Stomach (tissue), 9 donors: ENCODE data around the gene NKPD1. TPM values are rescaled to one million over a fixed set of nuclear protein-coding genes. Genes with fewer than 3 reads are reported as not detected.

Experiments used
- DNase-seq, 2 donors: peaks; one replicate each; pipeline versions ENCODE4 v3.0.0 to v3.0.0-alpha.2; 2013 to 2019
- H3K27ac ChIP-seq, 5 donors: fragments of 200-600 bp in 4 of 5; sonication (generic) in 4 of 5; one replicate each; pipeline ENCODE4 v1.5.1; 2013 to 2019; ENCODE audit warnings: mild to moderate bottlenecking in 1 of 5, moderate library complexity in 1 of 5
- H3K27me3 ChIP-seq, 3 donors: fragments of 200-600 bp; sonication (generic); one replicate each; pipeline ENCODE4 v1.5.1; 2017 to 2019; ENCODE audit warnings: mixed run types in 1 of 3
- H3K36me3 ChIP-seq, 4 donors: fragments of 200-600 bp; sonication (generic); 1 replicate in 3 of 4; 2 replicates in 1 of 4; pipeline ENCODE4 v1.5.1; 2016 to 2019
- H3K4me1 ChIP-seq, 4 donors: fragments of 200-600 bp; sonication (generic); one replicate each; pipeline ENCODE4 v1.5.1; 2016 to 2019
- H3K4me3 ChIP-seq, 4 donors: fragments of 200-600 bp; sonication (generic) in 3 of 4; one replicate each; pipeline ENCODE4 v1.5.1; 2016 to 2019; ENCODE audit warnings: mild to moderate bottlenecking in 1 of 4
- H3K9me3 ChIP-seq, 4 donors: fragments of 200-600 bp; sonication (generic); one replicate each; pipeline ENCODE4 v1.5.1; 2016 to 2019
- CTCF ChIP-seq, 7 experiments: fragments of 450-650 bp in 4 of 7; fragments of 200-600 bp in 3 of 7; sonication (generic) in 3 of 7; IDR thresholded peaks; one replicate each; pipeline ENCODE4 v1.5.1; 2016 to 2019; ENCODE audit warnings: antibody characterized with exemption in 7 of 7, control low read depth in 2 of 7, mild to moderate bottlenecking in 1 of 7
- EP300 ChIP-seq: sonication (generic); formaldehyde crosslinking; IDR thresholded peaks from one replicate; pipeline ENCODE4 v1.6.1; 2017; ENCODE audit warnings: antibody characterized with exemption
- POLR2A ChIP-seq, 4 donors: fragments of 450-650 bp; IDR thresholded peaks; one replicate each; pipeline ENCODE4 v1.6.1; 2016; ENCODE audit warnings: antibody characterized with exemption in 4 of 4, control low read depth in 2 of 4, mild to moderate bottlenecking in 1 of 4, moderate library complexity in 1 of 4
- POLR2AphosphoS5 ChIP-seq, 3 donors: sonication (generic); formaldehyde crosslinking; IDR thresholded peaks; one replicate each; pipeline ENCODE4 v1.6.1; 2016; ENCODE audit warnings: antibody characterized with exemption in 3 of 3
- WGBS, 5 donors: extraction: QIAGEN DNeasy Blood & Tissue Kit in 3 of 5; methylation state at CpG; one replicate each; pipeline versions ENCODE4 v1.1.5 to v1.1.7; 2013 to 2018; 5-methylcytosine and 5-hydroxymethylcytosine counted together
- intact Hi-C: fragments of 100-400 bp; cut with DNase I; formaldehyde crosslinking; loops from one replicate; pipeline ENCODE4 v1.15.1; 2023; ENCODE audit warnings: low total_unique reads
- polyA plus RNA-seq, 3 donors: library from polyadenylated mRNA; stranded (reverse); fragments of 200-250 nt; gene quantifications; one replicate each; pipeline ENCODE4 v1.2.3, GENCODE V29; 2013
- total RNA-seq, 5 donors: library from RNA; depleted of rRNA; stranded (reverse); fragments of >200 nt; gene quantifications; one replicate each; pipeline versions ENCODE4 v1.1.0 to v1.2.3, GENCODE V29; 2014 to 2016
- donor health status: healthy with polysubstance abuse.
- donor health status: Bipolar disorder and iron deficiency.
- donor health status: healthy.

Gene NKPD1
- total and polyA plus RNA-seq, 8 donors, result 0.20 TPM; not detected in 7

GRCh38 chr19:45142016-45142725 lies 18.6 kb downstream of the NKPD1 start:
- intact Hi-C loops, result no loop called here
- Histone ChIP-seq H3K9me3 (no peaks in the 10 kb centered on the region), H3K4me1 (peaks cover 0 to 15% (median 12%) of the 10 kb centered on the region in 4 donors), H3K27ac (no peak overlapping the region), H3K27me3 (no peaks in the 10 kb centered on the region), H3K4me3 (no peak overlapping the region), H3K36me3 (peaks cover 36 to 75% (median 70%) of the 10 kb centered on the region in 4 donors)
- no peak for DNase-seq
- WGBS, 5 donors, result 94 to 98% (median 95%) methylated on average over 17 to 33 of the region's 33 CpGs
- no peak for TF ChIP-seq EP300
- TF ChIP-seq POLR2A (IDR thresholded peaks at IDR 0.05), result no peak
- no peak for TF ChIP-seq CTCF (IDR thresholded peaks at IDR 0.05)
- TF ChIP-seq POLR2AphosphoS5 (IDR thresholded peaks at IDR 0.05), result no peak

- WGBS, 5 donors, result 92 to 97% (median 94%) methylated on average over 19 to 28 of the region's 28 CpGs
- no peaks in the 10 kb centered on the region for H3K9me3 ChIP-seq
- peaks cover 36 to 67% (median 62%) of the 10 kb centered on the region in 4 donors for H3K36me3 ChIP-seq
- peaks cover 6 to 23% (median 20%) of the 10 kb centered on the region in 4 donors for H3K4me1 ChIP-seq
- TF ChIP-seq EP300, result no peak
- TF ChIP-seq POLR2AphosphoS5 (IDR thresholded peaks at IDR 0.05), result no peak
- no peak for TF ChIP-seq POLR2A (IDR thresholded peaks at IDR 0.05)
- no peak for TF ChIP-seq CTCF (IDR thresholded peaks at IDR 0.05)
- intact Hi-C loops, result no loop called here
- no peak for DNase-seq
- no peaks in the 10 kb centered on the region for H3K27me3 ChIP-seq
- no peak overlapping the region for H3K4me3 ChIP-seq
- H3K27ac ChIP-seq, result no peak overlapping the region
Observed at GRCh38 chr19:45141203-45141900, 19.4 kb downstream of the NKPD1 start.

- intact Hi-C loops, result no loop called here
- Histone ChIP-seq H3K27ac (no peak overlapping the region), H3K4me1 (peaks cover 10 to 31% (median 24%) of the 10 kb centered on the region in 4 donors), H3K9me3 (no peaks in the 10 kb centered on the region), H3K36me3 (peaks cover 31 to 59% (median 54%) of the 10 kb centered on the region in 4 donors), H3K4me3 (no peak overlapping the region), H3K27me3 (no peaks in the 10 kb centered on the region)
- 89 to 100% (median 93%) methylated on average over 5 to 11 of the region's 11 CpGs for WGBS, 5 donors
- no peak for DNase-seq
- TF ChIP-seq CTCF (IDR thresholded peaks at IDR 0.05) (no peak), POLR2AphosphoS5 (IDR thresholded peaks at IDR 0.05) (no peak), POLR2A (IDR thresholded peaks at IDR 0.05) (no peak), EP300 (no peak)
Observed at GRCh38 chr19:45140533-45140932, 20.2 kb downstream of the NKPD1 start.

- H3K27ac ChIP-seq, result no peak overlapping the region
- intact Hi-C loops, result no loop called here
- H3K4me3 ChIP-seq, result no peak overlapping the region
- peaks cover 27 to 55% (median 50%) of the 10 kb centered on the region in 4 donors for H3K36me3 ChIP-seq
- no peak for TF ChIP-seq POLR2A (IDR thresholded peaks at IDR 0.05)
- TF ChIP-seq EP300, result no peak
- TF ChIP-seq CTCF (IDR thresholded peaks at IDR 0.05), result no peak
- TF ChIP-seq POLR2AphosphoS5 (IDR thresholded peaks at IDR 0.05), result no peak
- no peaks in the 10 kb centered on the region for H3K27me3 ChIP-seq
- 80 to 93% (median 89%) methylated on average over 1 to 8 of the region's 8 CpGs for WGBS, 5 donors
- no peaks in the 10 kb centered on the region for H3K9me3 ChIP-seq
- DNase-seq, result no peak
- H3K4me1 ChIP-seq, result peaks cover 10 to 32% (median 24%) of the 10 kb centered on the region in 4 donors
Observed at GRCh38 chr19:45140144-45140503, 20.7 kb downstream of the NKPD1 start.
